K562 (cell line): ENCODE measurements around the gene BCL2L1. TPM values are rescaled to one million over a fixed set of nuclear protein-coding genes. Genes with fewer than 3 reads are reported as not detected.
A peak's percentile ranks its signal among the peaks of the same experiment; 100 is the strongest.

Experiments
- EP400 ChIP-seq: fragments of 450-650 bp; IDR thresholded peaks from 2 replicates; pipeline ENCODE4 v1.6.1; 2017; ENCODE audit warnings: antibody characterized with exemption, mild to moderate bottlenecking, moderate library complexity
- PATZ1 ChIP-seq: fragments of 250-450 bp; sonication (Bioruptor Pico); IDR thresholded peaks from 2 replicates; pipeline ENCODE4 v1.5.0; 2020; ENCODE audit warnings: mild to moderate bottlenecking, borderline replicate concordance
- RREB1 ChIP-seq: fragments of 250-450 bp; sonication (Bioruptor Pico); IDR thresholded peaks from 2 replicates; pipeline ENCODE4 v1.4.0; 2020
- SIN3A ChIP-seq, 2 experiments: fragments of 150-350 bp in 1 of 2; IDR thresholded peaks; 2 replicates each; pipeline ENCODE4 v1.6.1; 2011 to 2016; ENCODE audit warnings: borderline replicate concordance in 2 of 2, low read depth in 2 of 2, low read length in 2 of 2, mild to moderate bottlenecking in 2 of 2, moderate library complexity in 2 of 2; ENCODE audit not compliant: control insufficient read depth in 1 of 2
- SMAD3 ChIP-seq: fragments of 450-650 bp; formaldehyde crosslinking; conservative IDR thresholded peaks from 2 replicates; pipeline ENCODE4 v1.4.0; 2020; ENCODE audit warnings: mild to moderate bottlenecking
- TBL1XR1 ChIP-seq, 2 experiments: IDR thresholded peaks; 2 replicates each; pipeline ENCODE4 v1.6.1; 2012; ENCODE audit warnings: improper control_type of control experiment in 2 of 2, low read length in 2 of 2, mild to moderate bottlenecking in 1 of 2
- THRA ChIP-seq: fragments of 450-650 bp; IDR thresholded peaks from 2 replicates; pipeline ENCODE4 v1.6.1; 2017; ENCODE audit warnings: mild to moderate bottlenecking, moderate library complexity
- polyA plus RNA-seq, 8 experiments: library from polyadenylated mRNA; depleted of rRNA in 4 of 8; stranded (reverse) in 5 of 8; unstranded in 3 of 8; fragments of >200 nt; fragmentation: Nextera tagmentation in 2 of 8; fragmentation: Illumina TruSeq in 1 of 8; extraction: Ambion mirVana in 2 of 8; extraction: Trizol in 1 of 8; gene quantifications; 2 replicates each; pipeline versions ENCODE4 v1.2.1 to v1.2.3, GENCODE V29; 2011 to 2014; ENCODE audit warnings: inconsistent platforms in 1 of 8, missing spikeins in 1 of 8
- total RNA-seq, 7 experiments: library from RNA; depleted of rRNA in 6 of 7; stranded (reverse); fragments of >200 nt in 6 of 7; fragmentation: Illumina TruSeq in 2 of 7; extraction: Trizol in 2 of 7; gene quantifications; 2 replicates each; pipeline versions ENCODE4 v1.2.1 to v1.2.3, GENCODE V29; 2011 to 2021; ENCODE audit warnings: low replicate concordance in 1 of 7
- TF ChIP-seq, protein P1 (sequence below): fragments of 450-650 bp; formaldehyde crosslinking; IDR thresholded peaks from 2 replicates; pipeline ENCODE4 v1.4.0; 2020; ENCODE audit warnings: mild to moderate bottlenecking
- TF ChIP-seq, protein P2 (sequence below): fragments of 450-650 bp; IDR thresholded peaks from 2 replicates; pipeline ENCODE4 v1.6.1; 2017; ENCODE audit warnings: antibody characterized with exemption, mild to moderate bottlenecking

The BCL2L1 gene
- total and polyA plus RNA-seq, 9 of the 15 experiments (the other 6 are each of a cell fraction or from before 2014, with no cell fraction given): 3.3 to 182 (median 120) TPM

- 0 out of 2 replicates have a peak, but pooled peaks have one; percentile 49 for TF ChIP-seq RREB1
- TF ChIP-seq SMAD3 (CRISPR knock-in tag): 0 out of 2 replicates have a peak, but pooled peaks have one; percentile 26
- peak in 1 of 2 experiments; percentile 55; a peak in 1 of 4 replicates for TF ChIP-seq TBL1XR1 (IDR thresholded peaks at IDR 0.05; ENCODE audit: low read length in 2 of 2)
- TF ChIP-seq PATZ1: 0 out of 2 replicates have a peak, but pooled peaks have one; percentile 7
- peak in 1 of 2 experiments; percentile 56; a peak in 2 of 4 replicates for TF ChIP-seq SIN3A (IDR thresholded peaks at IDR 0.05; ENCODE audit: borderline replicate concordance in 2 of 2, control insufficient read depth in 1 of 2, low read depth in 2 of 2, low read length in 2 of 2)
- TF ChIP-seq, protein P1, sequence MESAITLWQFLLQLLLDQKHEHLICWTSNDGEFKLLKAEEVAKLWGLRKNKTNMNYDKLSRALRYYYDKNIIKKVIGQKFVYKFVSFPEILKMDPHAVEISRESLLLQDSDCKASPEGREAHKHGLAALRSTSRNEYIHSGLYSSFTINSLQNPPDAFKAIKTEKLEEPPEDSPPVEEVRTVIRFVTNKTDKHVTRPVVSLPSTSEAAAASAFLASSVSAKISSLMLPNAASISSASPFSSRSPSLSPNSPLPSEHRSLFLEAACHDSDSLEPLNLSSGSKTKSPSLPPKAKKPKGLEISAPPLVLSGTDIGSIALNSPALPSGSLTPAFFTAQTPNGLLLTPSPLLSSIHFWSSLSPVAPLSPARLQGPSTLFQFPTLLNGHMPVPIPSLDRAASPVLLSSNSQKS (CRISPR knock-in tag): no peak
- TF ChIP-seq EP400: peak; percentile 52
- TF ChIP-seq, protein P2, sequence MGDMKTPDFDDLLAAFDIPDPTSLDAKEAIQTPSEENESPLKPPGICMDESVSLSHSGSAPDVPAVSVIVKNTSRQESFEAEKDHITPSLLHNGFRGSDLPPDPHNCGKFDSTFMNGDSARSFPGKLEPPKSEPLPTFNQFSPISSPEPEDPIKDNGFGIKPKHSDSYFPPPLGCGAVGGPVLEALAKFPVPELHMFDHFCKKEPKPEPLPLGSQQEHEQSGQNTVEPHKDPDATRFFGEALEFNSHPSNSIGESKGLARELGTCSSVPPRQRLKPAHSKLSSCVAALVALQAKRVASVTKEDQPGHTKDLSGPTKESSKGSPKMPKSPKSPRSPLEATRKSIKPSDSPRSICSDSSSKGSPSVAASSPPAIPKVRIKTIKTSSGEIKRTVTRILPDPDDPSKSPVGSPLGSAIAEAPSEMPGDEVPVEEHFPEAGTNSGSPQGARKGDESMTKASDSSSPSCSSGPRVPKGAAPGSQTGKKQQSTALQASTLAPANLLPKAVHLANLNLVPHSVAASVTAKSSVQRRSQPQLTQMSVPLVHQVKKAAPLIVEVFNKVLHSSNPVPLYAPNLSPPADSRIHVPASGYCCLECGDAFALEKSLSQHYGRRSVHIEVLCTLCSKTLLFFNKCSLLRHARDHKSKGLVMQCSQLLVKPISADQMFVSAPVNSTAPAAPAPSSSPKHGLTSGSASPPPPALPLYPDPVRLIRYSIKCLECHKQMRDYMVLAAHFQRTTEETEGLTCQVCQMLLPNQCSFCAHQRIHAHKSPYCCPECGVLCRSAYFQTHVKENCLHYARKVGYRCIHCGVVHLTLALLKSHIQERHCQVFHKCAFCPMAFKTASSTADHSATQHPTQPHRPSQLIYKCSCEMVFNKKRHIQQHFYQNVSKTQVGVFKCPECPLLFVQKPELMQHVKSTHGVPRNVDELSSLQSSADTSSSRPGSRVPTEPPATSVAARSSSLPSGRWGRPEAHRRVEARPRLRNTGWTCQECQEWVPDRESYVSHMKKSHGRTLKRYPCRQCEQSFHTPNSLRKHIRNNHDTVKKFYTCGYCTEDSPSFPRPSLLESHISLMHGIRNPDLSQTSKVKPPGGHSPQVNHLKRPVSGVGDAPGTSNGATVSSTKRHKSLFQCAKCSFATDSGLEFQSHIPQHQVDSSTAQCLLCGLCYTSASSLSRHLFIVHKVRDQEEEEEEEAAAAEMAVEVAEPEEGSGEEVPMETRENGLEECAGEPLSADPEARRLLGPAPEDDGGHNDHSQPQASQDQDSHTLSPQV: 0 out of 2 replicates have a peak, but pooled peaks have one; percentile 60
- TF ChIP-seq THRA: no peak
Measured at GRCh38 chr20:31722257-31723068, at the start of gene BCL2L1 (continued).
